Parathyroid adenoma (tissue), 2 donors: ENCODE results near the gene UHRF1.

Experiments
- H2AFZ ChIP-seq: fragments of 300-600 bp; sonication (generic); one replicate; pipeline ENCODE4 v1.7.0; 2017; ENCODE audit warnings: antibody characterized with exemption, mild to moderate bottlenecking
- H3K27ac ChIP-seq: fragments of 300-600 bp; sonication (generic); one replicate; pipeline ENCODE4 v1.7.0; 2017
- H3K27me3 ChIP-seq: fragments of 300-600 bp; sonication (generic); one replicate; pipeline ENCODE4 v1.7.0; 2017; ENCODE audit warnings: low read length; ENCODE audit not compliant: control insufficient read depth, insufficient read depth
- H3K36me3 ChIP-seq: fragments of 300-600 bp; sonication (generic); one replicate; pipeline ENCODE4 v1.7.0; 2017; ENCODE audit warnings: low read length; ENCODE audit not compliant: control insufficient read depth, insufficient read depth
- H3K4me1 ChIP-seq: fragments of 300-600 bp; sonication (generic); one replicate; pipeline ENCODE4 v1.7.0; 2017; ENCODE audit warnings: control low read depth
- H3K4me2 ChIP-seq: fragments of 300-600 bp; sonication (generic); one replicate; pipeline ENCODE4 v1.7.0; 2017; ENCODE audit warnings: low read length
- H3K4me3 ChIP-seq: fragments of 300-600 bp; sonication (generic); one replicate; pipeline ENCODE4 v1.7.0; 2017; ENCODE audit warnings: low read depth, low read length
- H3K79me2 ChIP-seq: fragments of 300-600 bp; sonication (generic); one replicate; pipeline ENCODE4 v1.7.0; 2017; ENCODE audit warnings: control low read depth
- H3K9ac ChIP-seq: fragments of 300-600 bp; sonication (generic); one replicate; pipeline ENCODE4 v1.7.0; 2017; ENCODE audit warnings: mild to moderate bottlenecking
- H3K9me3 ChIP-seq: fragments of 300-600 bp; sonication (generic); one replicate; pipeline ENCODE4 v1.7.0; 2017; ENCODE audit warnings: low read length; ENCODE audit not compliant: control insufficient read depth
- CTCF ChIP-seq: fragments of 300-600 bp; sonication (generic); IDR thresholded peaks from one replicate; pipeline ENCODE4 v1.7.0; 2017; ENCODE audit warnings: antibody characterized with exemption, mild to moderate bottlenecking
- donor health status: primary hyperparathyroidism.

UHRF1 gene

GRCh38 chr19:5001615-5002014 is 92.3 kb downstream of the UHRF1 start:
- Histone ChIP-seq H3K79me2 (peaks cover 87% of the 10 kb centered on the region), H3K4me3 (no peak overlapping the region), H3K4me1 (no peaks in the 10 kb centered on the region), H3K27me3 (no peaks in the 10 kb centered on the region), H3K9me3 (no peaks in the 10 kb centered on the region), H3K27ac (no peak overlapping the region), H3K4me2 (no peak overlapping the region), H2AFZ (no peak overlapping the region), H3K36me3 (no peaks in the 10 kb centered on the region), H3K9ac (no peak overlapping the region)
- peak; percentile 50 for TF ChIP-seq CTCF

- no peaks in the 10 kb centered on the region for H3K9me3 ChIP-seq
- H3K79me2 ChIP-seq: peaks cover 86% of the 10 kb centered on the region
- H3K4me2 ChIP-seq: no peak overlapping the region
- no peak overlapping the region for H3K27ac ChIP-seq
- no peak overlapping the region for H3K4me3 ChIP-seq
- H2AFZ ChIP-seq: no peak overlapping the region
- H3K27me3 ChIP-seq: no peaks in the 10 kb centered on the region
- no peak for TF ChIP-seq CTCF
- no peak overlapping the region for H3K9ac ChIP-seq
- H3K4me1 ChIP-seq: no peaks in the 10 kb centered on the region
- no peaks in the 10 kb centered on the region for H3K36me3 ChIP-seq
Observed at GRCh38 chr19:5002143-5002542, 92.8 kb downstream of the UHRF1 start.

- H2AFZ ChIP-seq: no peak overlapping the region
- peaks cover 78% of the 10 kb centered on the region for H3K79me2 ChIP-seq
- TF ChIP-seq CTCF: no peak
- H3K9me3 ChIP-seq: no peaks in the 10 kb centered on the region
- H3K27me3 ChIP-seq: no peaks in the 10 kb centered on the region
- H3K36me3 ChIP-seq: no peaks in the 10 kb centered on the region
- no peak overlapping the region for H3K4me2 ChIP-seq
- no peak overlapping the region for H3K9ac ChIP-seq
- no peaks in the 10 kb centered on the region for H3K4me1 ChIP-seq
- no peak overlapping the region for H3K4me3 ChIP-seq
- H3K27ac ChIP-seq: no peak overlapping the region
Observed at GRCh38 chr19:5003781-5004180, 94.5 kb downstream of the UHRF1 start.

GRCh38 chr19:5005096-5005495 is 95.8 kb downstream of the UHRF1 start:
- H3K4me3 ChIP-seq: no peak overlapping the region
- H3K27me3 ChIP-seq: no peaks in the 10 kb centered on the region
- H3K79me2 ChIP-seq: peaks cover 84% of the 10 kb centered on the region
- H3K36me3 ChIP-seq: no peaks in the 10 kb centered on the region
- TF ChIP-seq CTCF: no peak
- no peaks in the 10 kb centered on the region for H3K9me3 ChIP-seq
- no peak overlapping the region for H3K4me2 ChIP-seq
- no peak overlapping the region for H2AFZ ChIP-seq
- no peak overlapping the region for H3K9ac ChIP-seq
- no peaks in the 10 kb centered on the region for H3K4me1 ChIP-seq
- no peak overlapping the region for H3K27ac ChIP-seq

- no peak overlapping the region for H3K27ac ChIP-seq
- H3K79me2 ChIP-seq: peaks cover 85% of the 10 kb centered on the region
Observed at GRCh38 chr19:5006201-5006600, 96.9 kb downstream of the UHRF1 start.

More at GRCh38 chr19:5006201-5006600, 96.9 kb downstream of the UHRF1 start:
- Histone ChIP-seq H3K27me3 (no peaks in the 10 kb centered on the region), H3K4me2 (no peak overlapping the region), H2AFZ (no peak overlapping the region), H3K9ac (no peak overlapping the region), H3K9me3 (no peaks in the 10 kb centered on the region), H3K4me1 (no peaks in the 10 kb centered on the region), H3K4me3 (no peak overlapping the region), H3K36me3 (no peaks in the 10 kb centered on the region)
- no peak for TF ChIP-seq CTCF
